Liver (tissue), 9 donors: ENCODE results near the gene ELOB. TPM values are rescaled to one million over a fixed set of nuclear protein-coding genes. Genes with fewer than 3 reads are reported as not detected.

Experiments used
- DNase-seq: peaks from one replicate; pipeline ENCODE4 v3.0.0-alpha.2; 2017; ENCODE audit warnings: low spot score
- H3K27ac ChIP-seq, 2 donors: one replicate each; pipeline ENCODE4 v1.7.0; 2013; ENCODE audit warnings: inconsistent platforms in 2 of 2, low read length in 2 of 2, control low read depth in 1 of 2, low read depth in 1 of 2, mild to moderate bottlenecking in 1 of 2
- H3K27me3 ChIP-seq, 4 donors: one replicate each; pipeline versions ENCODE4 v1.6.1 to v1.7.0; 2013; ENCODE audit warnings: low read length in 3 of 4, inconsistent platforms in 1 of 4, mild to moderate bottlenecking in 1 of 4, moderate library complexity in 1 of 4; ENCODE audit not compliant: control insufficient read depth in 4 of 4, insufficient read depth in 4 of 4
- H3K36me3 ChIP-seq, 4 donors: one replicate each; pipeline versions ENCODE4 v1.6.1 to v1.7.0; 2013; ENCODE audit warnings: low read length in 3 of 4, mild to moderate bottlenecking in 3 of 4, low read depth in 1 of 4, moderate library complexity in 1 of 4; ENCODE audit not compliant: control insufficient read depth in 4 of 4, insufficient read depth in 3 of 4
- H3K4me1 ChIP-seq, 4 donors: one replicate each; pipeline versions ENCODE4 v1.6.1 to v1.7.0; 2013; ENCODE audit warnings: low read length in 3 of 4, mild to moderate bottlenecking in 3 of 4, moderate library complexity in 1 of 4; ENCODE audit not compliant: control insufficient read depth in 4 of 4, insufficient read depth in 4 of 4
- H3K4me3 ChIP-seq, 3 donors: one replicate each; pipeline versions ENCODE4 v1.6.1 to v1.7.0; 2013; ENCODE audit warnings: low read length in 3 of 3, control low read depth in 1 of 3, low read depth in 1 of 3, mild to moderate bottlenecking in 1 of 3
- H3K9ac ChIP-seq, 2 donors: one replicate each; pipeline ENCODE4 v1.7.0; 2013; ENCODE audit warnings: low read length in 2 of 2, mild to moderate bottlenecking in 2 of 2, moderate library complexity in 2 of 2, control low read depth in 1 of 2, low read depth in 1 of 2
- H3K9me3 ChIP-seq, 4 donors: one replicate each; pipeline versions ENCODE4 v1.6.1 to v1.7.0; 2013; ENCODE audit warnings: low read length in 3 of 4; ENCODE audit not compliant: control insufficient read depth in 4 of 4
- ATF3 ChIP-seq: IDR thresholded peaks from 2 replicates; pipeline ENCODE4 v1.6.1; 2016; ENCODE audit warnings: antibody characterized with exemption
- CTCF ChIP-seq: fragments of 150-350 bp; IDR thresholded peaks from 2 replicates; pipeline ENCODE4 v1.5.1; 2017; ENCODE audit warnings: improper control_type of control experiment, low read depth, low read length; ENCODE audit not compliant: missing input control
- EGR1 ChIP-seq, 2 donors: IDR thresholded peaks; 2 replicates each; pipeline ENCODE4 v1.6.1; 2016 to 2018; ENCODE audit warnings: antibody characterized with exemption in 2 of 2, low read depth in 2 of 2
- FOXA2 ChIP-seq: IDR thresholded peaks from 2 replicates; pipeline ENCODE4 v1.6.1; 2016; ENCODE audit warnings: antibody characterized with exemption
- GABPA ChIP-seq, 2 donors: IDR thresholded peaks in 1 of 2; conservative IDR thresholded peaks in 1 of 2; 2 replicates each; pipeline ENCODE4 v1.6.1; 2016; ENCODE audit warnings: antibody characterized with exemption in 2 of 2, mild to moderate bottlenecking in 1 of 2, moderate library complexity in 1 of 2
- HNF4A ChIP-seq, 2 donors: conservative IDR thresholded peaks; 2 replicates each; pipeline ENCODE4 v1.6.1; 2016; ENCODE audit warnings: antibody characterized with exemption in 2 of 2, mild to moderate bottlenecking in 2 of 2
- HNF4G ChIP-seq: IDR thresholded peaks from 2 replicates; pipeline ENCODE4 v1.6.1; 2016; ENCODE audit warnings: antibody characterized with exemption
- JUND ChIP-seq, 2 donors: IDR thresholded peaks; 2 replicates each; pipeline ENCODE4 v1.6.1; 2016; ENCODE audit warnings: antibody characterized with exemption in 2 of 2
- MAX ChIP-seq: IDR thresholded peaks from 2 replicates; pipeline ENCODE4 v1.6.1; 2016; ENCODE audit warnings: antibody characterized with exemption
- RAD21 ChIP-seq, 2 donors: IDR thresholded peaks; 2 replicates each; pipeline ENCODE4 v1.6.1; 2016; ENCODE audit warnings: antibody characterized with exemption in 2 of 2, mild to moderate bottlenecking in 2 of 2
- REST ChIP-seq: IDR thresholded peaks from 2 replicates; pipeline ENCODE4 v1.6.1; 2016; ENCODE audit warnings: antibody characterized with exemption, mild to moderate bottlenecking
- RXRA ChIP-seq, 2 donors: IDR thresholded peaks; 2 replicates each; pipeline ENCODE4 v1.6.1; 2017 to 2018; ENCODE audit warnings: antibody characterized with exemption in 2 of 2, mild to moderate bottlenecking in 1 of 2
- SP1 ChIP-seq: IDR thresholded peaks from 2 replicates; pipeline ENCODE4 v1.6.1; 2018; ENCODE audit warnings: antibody characterized with exemption, mild to moderate bottlenecking
- TAF1 ChIP-seq: conservative IDR thresholded peaks from 2 replicates; pipeline ENCODE4 v1.6.1; 2016; ENCODE audit warnings: antibody characterized with exemption, mild to moderate bottlenecking
- YY1 ChIP-seq: IDR thresholded peaks from 2 replicates; pipeline ENCODE4 v1.6.1; 2016; ENCODE audit warnings: antibody characterized with exemption, mild to moderate bottlenecking
- WGBS: extraction: QIAGEN DNeasy Blood & Tissue Kit; methylation state at CpG from one replicate; pipeline ENCODE4 v1.1.7; 2013; 5-methylcytosine and 5-hydroxymethylcytosine counted together
- polyA plus RNA-seq, 2 donors: library from polyadenylated mRNA; stranded (reverse) in 1 of 2; unstranded in 1 of 2; fragments of 200-250 nt in 1 of 2; fragments of >200 nt in 1 of 2; fragmentation: Nextera tagmentation in 1 of 2; extraction: Ambion mirVana in 1 of 2; gene quantifications; one replicate each; pipeline versions ENCODE4 v1.2.1 to v1.2.3, GENCODE V29; 2013 to 2015
- total RNA-seq, 2 donors: library from RNA; depleted of rRNA; stranded (reverse); fragments of >200 nt; gene quantifications; one replicate each; pipeline ENCODE4 v1.2.3, GENCODE V29; 2014
- donor health status: healthy.
- donor health status: healthy.
- donor health status: healthy.
- donor health status: healthy.
- donor health status: healthy.

ELOB gene
- total and polyA plus RNA-seq, 4 donors = 114 to 395 (median 313) TPM

- Histone ChIP-seq H3K4me1 (no peaks in the 10 kb centered on the region), H3K4me3 (no peak overlapping the region), H3K27me3 (peaks cover 0 to 3% (median 1%) of the 10 kb centered on the region in 4 donors), H3K9ac (no peak overlapping the region), H3K36me3 (no peaks in the 10 kb centered on the region), H3K9me3 (peaks cover 0 to 2% (median 0%) of the 10 kb centered on the region in 4 donors), H3K27ac (no peak overlapping the region)
- 82% methylated on average over 39 of the region's 39 CpGs for WGBS
- DNase-seq = no peak
- TF ChIP-seq HNF4G = no peak
- no peak for TF ChIP-seq ATF3
- TF ChIP-seq RAD21 (IDR thresholded peaks at IDR 0.05) = no peak
- no peak for TF ChIP-seq EGR1 (IDR thresholded peaks at IDR 0.05; ENCODE audit: low read depth in 2 of 2)
- TF ChIP-seq RXRA (IDR thresholded peaks at IDR 0.05) = no peak
- TF ChIP-seq CTCF = no peak
- no peak for TF ChIP-seq GABPA (IDR thresholded peaks at IDR 0.05 in 1 of 2, conservative IDR thresholded peaks at IDR 0.05 in 1 of 2)
- TF ChIP-seq SP1 = no peak
- no peak for TF ChIP-seq JUND (IDR thresholded peaks at IDR 0.05)
- TF ChIP-seq TAF1 = no peak
- TF ChIP-seq MAX = no peak
Observed at GRCh38 chr16:2798723-2799204, 21.7 kb upstream of the ELOB start.

GRCh38 chr16:2795395-2796143, 18.5 kb upstream of the ELOB start:
- no peak for DNase-seq
- TF ChIP-seq GABPA (IDR thresholded peaks at IDR 0.05 in 1 of 2, conservative IDR thresholded peaks at IDR 0.05 in 1 of 2) (no peak), EGR1 (IDR thresholded peaks at IDR 0.05; ENCODE audit: low read depth in 2 of 2) (no peak), SP1 (no peak), FOXA2 (no peak), YY1 (no peak)
- Histone ChIP-seq H3K9ac (no peak overlapping the region), H3K27me3 (peaks cover 0 to 4% (median 2%) of the 10 kb centered on the region in 4 donors), H3K4me3 (no peak overlapping the region), H3K36me3 (no peaks in the 10 kb centered on the region), H3K9me3 (no peaks in the 10 kb centered on the region), H3K4me1 (no peaks in the 10 kb centered on the region), H3K27ac (no peak overlapping the region)
- WGBS = 62% methylated on average over 7 of the region's 7 CpGs

- 86% methylated on average over 10 of the region's 10 CpGs for WGBS
- Histone ChIP-seq H3K4me1 (no peaks in the 10 kb centered on the region), H3K27me3 (peaks cover 0 to 6% (median 0%) of the 10 kb centered on the region in 4 donors), H3K27ac (no peak overlapping the region), H3K4me3 (no peak overlapping the region), H3K9me3 (no peaks in the 10 kb centered on the region), H3K36me3 (no peaks in the 10 kb centered on the region), H3K9ac (no peak overlapping the region)
- TF ChIP-seq REST = no peak
- TF ChIP-seq CTCF = no peak
- no peak for TF ChIP-seq HNF4A (conservative IDR thresholded peaks at IDR 0.05)
- TF ChIP-seq JUND (IDR thresholded peaks at IDR 0.05) = no peak
- TF ChIP-seq HNF4G = no peak
- TF ChIP-seq TAF1 = no peak
- no peak for TF ChIP-seq SP1
- no peak for DNase-seq
Observed at GRCh38 chr16:2792940-2793339, 15.9 kb upstream of the ELOB start.
